Measurements from ENCODE around the gene PRKAB2. TPM values are rescaled to one million over a fixed set of nuclear protein-coding genes. Genes with fewer than 3 reads are reported as not detected.
"Not testable (repeated sequence)": the region's sequence is repeated elsewhere in the genome, so short reads cannot be mapped to it uniquely, and the experiment has no call there.

Gene PRKAB2
- total and polyA plus RNA-seq, 2 donors = 26.9 to 36.0 TPM

GRCh38 chr1:147111381-147112130 lies 60.7 kb downstream of the PRKAB2 start:
- Histone ChIP-seq H3K4me1 (ENCODE audit: insufficient read depth) (no peaks in the 10 kb centered on the region), H3K27ac (ENCODE audit: low read depth) (no peak overlapping the region), H3K4me3 (ENCODE audit: low read depth, low read length) (no peak overlapping the region), H3K36me3 (ENCODE audit: insufficient read depth) (no peaks in the 10 kb centered on the region)
- WGBS = 81% methylated on average over 7 of the region's 7 CpGs
- no peak for DNase-seq (ENCODE audit: extremely low spot score)

GRCh38 chr1:147110872-147111271 lies 61.4 kb downstream of the PRKAB2 start:
- H3K4me3 ChIP-seq (ENCODE audit: low read depth, low read length) = no peak overlapping the region
- DNase-seq (ENCODE audit: extremely low spot score) = no peak
- H3K4me1 ChIP-seq (ENCODE audit: insufficient read depth) = no peaks in the 10 kb centered on the region
- H3K27ac ChIP-seq (ENCODE audit: low read depth) = no peak overlapping the region
- WGBS = 82% methylated on average over 1 of the region's 1 CpG
- no peaks in the 10 kb centered on the region for H3K36me3 ChIP-seq (ENCODE audit: insufficient read depth)

- no peaks in the 10 kb centered on the region for H3K36me3 ChIP-seq (ENCODE audit: insufficient read depth)
- no peak overlapping the region for H3K4me3 ChIP-seq (ENCODE audit: low read depth, low read length)
- no peak overlapping the region for H3K27ac ChIP-seq (ENCODE audit: low read depth)
- 96% methylated on average over 1 of the region's 1 CpG for WGBS
- no peak for DNase-seq (ENCODE audit: extremely low spot score)
- H3K4me1 ChIP-seq (ENCODE audit: insufficient read depth) = no peaks in the 10 kb centered on the region
These were observed 61.8 kb downstream of the PRKAB2 start for GRCh38 chr1:147110434-147110833.

GRCh38 chr1:147109762-147110161 lies 62.5 kb downstream of the PRKAB2 start:
- no peak for DNase-seq (ENCODE audit: extremely low spot score)
- no peak overlapping the region for H3K27ac ChIP-seq (ENCODE audit: low read depth)
- 64% methylated on average over 4 of the region's 4 CpGs for WGBS

DNA sequence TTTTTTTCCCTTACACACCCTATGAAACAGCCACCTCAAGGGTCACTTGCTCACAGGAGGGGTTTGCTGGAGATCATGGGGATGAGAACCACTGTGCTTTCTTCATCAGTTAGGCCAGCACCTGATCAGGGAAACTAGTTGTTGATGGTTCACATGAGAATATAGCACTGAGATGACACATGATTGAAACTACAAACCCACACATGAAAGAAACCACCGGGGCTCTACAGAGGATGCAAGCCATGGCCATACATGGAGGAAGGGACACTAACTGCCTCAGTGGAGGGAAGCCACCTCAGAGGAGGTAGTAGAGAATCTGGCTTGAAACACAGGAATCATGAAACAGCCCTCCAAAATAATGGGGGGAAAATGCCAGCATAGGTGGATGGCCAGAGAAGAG lies 63.2 kb downstream of the PRKAB2 start:
- 89% methylated on average over 1 of the region's 1 CpG for whole genome bisulfite sequencing
- no peak overlapping the region for H3K4me3 ChIP-seq (ENCODE audit: low read depth, low read length)
- no peaks in the 10 kb centered on the region for H3K36me3 ChIP-seq (ENCODE audit: insufficient read depth)

More at GRCh38 chr1:147109762-147110161, 62.5 kb downstream of the PRKAB2 start:
- Histone ChIP-seq H3K36me3 (ENCODE audit: insufficient read depth) (no peaks in the 10 kb centered on the region), H3K4me3 (ENCODE audit: low read depth, low read length) (no peak overlapping the region), H3K4me1 (ENCODE audit: insufficient read depth) (no peaks in the 10 kb centered on the region)

GRCh38 chr1:147106407-147106881 lies 65.8 kb downstream of the PRKAB2 start:
- DNase-seq (ENCODE audit: extremely low spot score); H3K27ac ChIP-seq (ENCODE audit: low read depth); H3K36me3 ChIP-seq (ENCODE audit: insufficient read depth); H3K4me1 ChIP-seq (ENCODE audit: insufficient read depth); H3K4me3 ChIP-seq (ENCODE audit: low read depth, low read length): not testable (repeated sequence)
- WGBS = 38% methylated on average over 9 of the region's 9 CpGs

More for the DNA sequence above, 63.2 kb downstream of the PRKAB2 start:
- H3K4me1 ChIP-seq (ENCODE audit: insufficient read depth) = no peaks in the 10 kb centered on the region
- no peak for DNase-seq (ENCODE audit: extremely low spot score)
- no peak overlapping the region for H3K27ac ChIP-seq (ENCODE audit: low read depth)

DNA sequence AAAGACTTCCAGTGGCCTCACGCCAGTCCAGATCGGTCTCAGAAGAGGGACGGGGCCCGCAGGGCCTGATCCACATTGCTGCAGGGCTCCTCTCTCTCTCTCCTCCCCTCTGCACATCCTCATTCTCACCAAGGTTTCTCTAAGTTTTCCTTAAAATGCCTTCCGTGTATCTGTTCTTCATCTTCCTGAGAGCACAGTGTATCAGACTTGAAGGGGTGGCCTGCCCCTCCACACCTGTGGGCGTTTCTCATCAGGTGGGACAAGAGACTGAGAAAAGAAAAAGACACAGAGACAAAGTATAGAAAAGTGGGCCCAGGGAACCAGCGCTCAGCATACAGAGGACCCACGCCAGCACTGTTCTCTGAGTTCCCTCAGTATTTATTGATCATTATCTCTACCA lies 66.4 kb downstream of the PRKAB2 start:
- no peaks in the 10 kb centered on the region for H3K4me1 ChIP-seq (ENCODE audit: insufficient read depth)
- H3K27ac ChIP-seq (ENCODE audit: low read depth) = no peak overlapping the region
- 75% methylated on average over 8 of the region's 8 CpGs for WGBS
- no peaks in the 10 kb centered on the region for H3K36me3 ChIP-seq (ENCODE audit: insufficient read depth)
- no peak overlapping the region for H3K4me3 ChIP-seq (ENCODE audit: low read depth, low read length)
- DNase-seq (ENCODE audit: extremely low spot score) = no peak

Other genes with a start within 250 kb of the PRKAB2 start
- gene NBPF12, start 234.1 kb downstream of the PRKAB2 start, total RNA-seq = 17.6 TPM
- 8.1 TPM for gene NBPF12, start 234.1 kb downstream of the PRKAB2 start, polyA plus RNA-seq
- 9.5 TPM for gene FMO5, start 52.9 kb upstream of the PRKAB2 start, total RNA-seq
- gene FMO5, start 52.9 kb upstream of the PRKAB2 start, polyA plus RNA-seq = 4.8 TPM
- gene CHD1L, start 70.2 kb upstream of the PRKAB2 start, total RNA-seq = 29.8 TPM
- 12.5 TPM for gene CHD1L, start 70.2 kb upstream of the PRKAB2 start, polyA plus RNA-seq

All from urinary bladder (tissue), 4 donors.